Hematopoietic multipotent progenitor cell (in vitro differentiated cells): ENCODE measurements around the gene THRSP. TPM values are rescaled to one million over a fixed set of nuclear protein-coding genes. Genes with fewer than 3 reads are reported as not detected.
A peak's percentile ranks its signal among the peaks of the same experiment; 100 is the strongest.
"Not testable (repeated sequence)": the region's sequence is repeated elsewhere in the genome, so short reads cannot be mapped to it uniquely, and the experiment has no call there.

Source experiments
- DNase-seq, 3 donors: peaks; one replicate each; pipeline ENCODE4 v3.0.0-alpha.2; 2011 to 2015; ENCODE audit warnings: low read depth in 2 of 3, low spot score in 2 of 3
- total RNA-seq: library from RNA; depleted of rRNA; stranded (reverse); fragments of >200 nt; gene quantifications from one replicate; pipeline ENCODE4 v1.2.3, GENCODE V29; 2012

The THRSP gene, protein sequence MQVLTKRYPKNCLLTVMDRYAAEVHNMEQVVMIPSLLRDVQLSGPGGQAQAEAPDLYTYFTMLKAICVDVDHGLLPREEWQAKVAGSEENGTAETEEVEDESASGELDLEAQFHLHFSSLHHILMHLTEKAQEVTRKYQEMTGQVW
- under 0.01 TPM for total RNA-seq

GRCh38 chr11:78063440-78064181 lies at the start of gene THRSP:
Gene THRSP (plus strand): TSS chr11:78063861. CDS start chr11:78063882, 21 bp downstream.
- no peak for DNase-seq

GRCh38 chr11:78014937-78015520 lies 48.6 kb upstream of the THRSP start:
- not testable (repeated sequence) for DNase-seq

- DNase-seq = no peak
Measured at GRCh38 chr11:78015878-78016277, 47.8 kb upstream of the THRSP start.

DNA sequence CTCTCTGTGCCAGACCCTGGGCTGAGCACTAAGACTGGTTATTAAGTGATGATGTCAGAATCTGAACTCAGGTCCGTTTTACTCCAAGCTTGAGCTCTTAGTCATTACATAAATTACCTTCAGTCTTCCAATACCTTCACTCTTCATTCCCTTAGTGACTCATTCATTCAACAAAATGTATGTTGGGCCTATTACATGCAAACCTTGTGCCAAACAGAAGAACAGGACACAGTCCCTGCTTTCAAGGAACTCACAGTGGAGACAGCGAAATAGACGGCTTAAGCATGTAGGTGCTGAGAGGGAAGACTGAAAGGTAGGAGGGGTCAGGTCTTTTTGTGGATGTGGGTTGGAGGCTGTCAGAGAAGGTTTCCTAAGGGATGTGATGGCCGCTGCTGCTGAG lies 43.9 kb upstream of the THRSP start:
- DNase-seq = no peak

DNA sequence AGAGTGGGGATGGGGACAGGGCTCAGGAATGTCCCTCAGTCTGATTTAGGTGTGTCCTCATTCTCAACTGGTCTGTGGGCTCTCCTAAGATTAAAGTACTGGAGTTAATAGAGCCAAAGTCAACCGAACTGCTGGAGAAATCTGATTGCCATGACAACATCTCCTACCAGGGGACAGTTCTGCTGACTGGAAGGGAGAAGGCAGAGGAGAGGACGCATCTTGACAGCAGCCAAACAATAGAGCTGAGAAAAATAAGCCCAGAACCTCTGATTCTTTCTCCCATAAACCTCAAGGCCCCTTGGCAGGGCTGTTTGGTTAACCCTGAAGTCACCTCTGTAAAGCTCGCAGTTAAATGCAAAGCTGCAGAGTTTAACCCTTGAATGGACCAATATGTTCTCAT lies 43.4 kb upstream of the THRSP start:
- DNase-seq = no peak

GRCh38 chr11:78021611-78022010 lies 42.0 kb upstream of the THRSP start:
- no peak for DNase-seq

DNA sequence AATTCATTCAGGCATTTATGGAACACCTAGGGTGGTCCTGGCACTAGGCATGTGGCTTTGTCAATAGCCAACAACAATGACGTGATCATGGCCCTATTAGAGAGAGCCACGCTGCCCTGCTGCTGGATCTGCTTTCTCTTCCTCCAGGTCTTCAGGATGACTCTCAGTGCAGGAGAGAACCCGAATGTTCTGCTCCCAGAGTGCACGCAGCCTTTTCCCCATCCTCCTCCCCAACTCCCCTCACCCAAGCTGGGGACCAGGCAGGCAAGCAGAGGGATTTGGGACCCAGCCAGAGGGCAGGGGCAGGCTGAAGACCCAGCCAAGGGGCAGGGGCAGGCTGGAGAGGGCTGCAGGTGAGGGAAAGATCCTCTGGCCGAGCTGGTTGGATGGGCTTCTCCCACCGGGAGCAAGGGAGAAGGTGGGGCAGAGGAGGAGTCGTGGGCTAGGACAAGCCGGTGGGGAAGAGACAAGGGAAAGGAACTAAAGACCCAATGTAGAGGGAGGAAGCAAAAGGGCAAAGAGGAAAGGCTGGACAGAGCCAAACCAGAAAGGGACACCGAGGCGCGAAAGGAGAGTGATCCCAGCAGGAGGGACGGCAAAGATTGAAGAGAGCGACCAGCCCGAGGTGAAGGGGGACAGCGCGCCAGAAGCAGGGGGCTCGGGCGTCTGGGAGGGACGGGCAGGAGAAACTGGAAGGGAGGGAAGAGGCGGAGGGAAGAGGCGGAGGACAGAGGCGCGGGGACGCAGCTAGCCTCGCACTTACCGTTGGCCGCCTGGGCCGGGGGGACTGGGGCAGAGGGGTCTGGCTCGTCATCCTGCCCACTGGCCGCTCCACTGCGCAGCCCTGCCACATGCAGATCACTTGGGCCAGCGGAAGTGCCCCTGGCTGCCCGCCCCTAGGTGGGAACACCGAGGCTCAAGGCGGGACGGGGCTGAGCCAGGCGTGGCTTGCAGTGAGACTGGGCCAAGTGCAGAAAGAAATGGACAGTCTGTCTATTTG lies 41.0 kb upstream of the THRSP start, which contains the start of gene KCTD14:
KCTD14 (minus strand) TSS at position 880 of the 1,000 bp plus-strand sequence; CDS start at position 853, 27 bp downstream.
- no peak for DNase-seq

GRCh38 chr11:78023426-78023825 lies 40.2 kb upstream of the THRSP start:
- no peak for DNase-seq

- DNase-seq = no peak
Measured at GRCh38 chr11:78025378-78025777, 38.3 kb upstream of the THRSP start.

DNA sequence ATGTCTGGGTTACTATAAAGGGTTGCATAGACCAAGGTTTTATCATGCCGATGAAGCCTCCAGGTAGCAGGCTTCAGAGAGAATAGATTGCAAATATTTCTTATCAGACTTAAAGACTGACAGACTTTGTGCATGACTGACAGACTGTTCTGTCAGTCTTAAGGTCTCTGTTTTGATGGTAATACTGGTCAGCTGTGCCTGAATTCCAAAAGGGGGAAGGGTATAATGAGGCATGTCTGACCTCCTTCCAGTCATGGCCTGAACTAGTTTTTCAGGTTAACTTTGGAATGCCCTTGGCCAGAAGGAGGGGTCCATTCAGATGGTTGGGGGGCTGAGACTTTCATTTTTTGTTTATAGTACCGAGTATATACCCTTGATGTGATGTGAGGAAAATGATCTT lies 35.9 kb upstream of the THRSP start:
- no peak for DNase-seq

GRCh38 chr11:78028423-78028822 lies 35.2 kb upstream of the THRSP start:
- DNase-seq = not testable (repeated sequence)

DNA sequence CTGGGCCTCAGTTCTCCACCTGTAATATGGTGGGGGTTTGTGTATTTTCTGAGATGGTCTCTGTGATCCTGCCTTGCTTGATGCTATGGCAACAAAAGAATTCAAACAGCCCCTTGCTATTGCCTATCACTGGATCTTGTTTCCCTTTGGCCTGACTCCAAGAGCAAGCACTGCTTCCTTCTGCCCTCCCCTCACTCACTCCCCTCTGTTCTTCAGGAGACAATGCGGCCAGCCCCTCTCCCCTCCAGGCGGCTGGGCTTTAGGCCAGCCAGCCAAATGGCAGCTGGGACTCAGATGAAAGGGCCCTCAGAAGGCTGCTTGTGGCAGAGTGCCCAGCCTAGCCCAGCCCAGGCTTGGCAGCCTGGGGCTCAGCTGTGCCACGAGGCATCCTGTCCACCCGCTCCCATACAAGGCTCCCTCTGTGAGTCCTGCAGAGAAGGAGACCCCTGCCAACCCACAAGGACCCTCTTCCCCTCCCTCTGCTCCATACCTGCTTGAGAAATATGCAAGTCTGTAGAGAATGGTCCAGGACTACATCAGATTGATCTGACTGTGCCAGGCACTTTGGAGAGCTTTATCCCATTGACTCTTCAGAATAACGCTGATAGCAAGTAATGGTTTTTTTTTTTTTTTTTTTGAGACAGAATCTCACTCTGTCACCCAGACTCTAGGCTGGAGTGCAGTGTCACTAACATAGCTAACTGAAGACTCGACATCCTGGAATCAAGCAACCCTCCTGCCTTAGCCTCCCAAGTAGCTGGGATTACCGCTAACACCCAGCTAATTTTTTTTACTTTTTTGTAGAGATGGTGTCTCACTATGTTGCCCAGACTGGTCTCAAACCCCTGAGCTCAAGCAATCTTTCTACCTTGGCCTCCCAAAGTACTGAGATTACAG lies 33.0 kb upstream of the THRSP start:
- DNase-seq = peak in 2 of 3 donors; percentile 61 to 91

- no peak for DNase-seq
Measured at GRCh38 chr11:78031629-78032028, 32.0 kb upstream of the THRSP start.

GRCh38 chr11:78032090-78032489 lies 31.6 kb upstream of the THRSP start:
- no peak for DNase-seq

DNA sequence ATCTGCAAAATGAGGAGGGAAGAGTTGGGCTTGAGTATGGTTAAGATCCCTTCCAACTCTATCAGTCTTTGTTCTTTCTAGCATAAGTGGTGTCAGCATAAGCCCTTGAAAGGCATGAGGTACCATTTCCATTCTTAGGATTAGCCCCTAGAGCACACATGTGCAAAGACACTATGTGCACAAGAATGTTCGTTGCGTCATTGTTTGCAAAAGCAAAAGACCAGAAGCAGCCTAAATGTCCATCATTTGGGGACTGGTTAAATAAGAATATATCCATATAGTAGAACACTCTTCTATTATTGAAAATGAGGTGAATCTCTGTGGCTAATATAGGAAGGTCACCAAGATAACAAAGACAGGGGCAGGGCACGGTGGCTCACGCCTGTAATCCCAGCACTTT lies 30.6 kb upstream of the THRSP start:
- DNase-seq = no peak

DNA sequence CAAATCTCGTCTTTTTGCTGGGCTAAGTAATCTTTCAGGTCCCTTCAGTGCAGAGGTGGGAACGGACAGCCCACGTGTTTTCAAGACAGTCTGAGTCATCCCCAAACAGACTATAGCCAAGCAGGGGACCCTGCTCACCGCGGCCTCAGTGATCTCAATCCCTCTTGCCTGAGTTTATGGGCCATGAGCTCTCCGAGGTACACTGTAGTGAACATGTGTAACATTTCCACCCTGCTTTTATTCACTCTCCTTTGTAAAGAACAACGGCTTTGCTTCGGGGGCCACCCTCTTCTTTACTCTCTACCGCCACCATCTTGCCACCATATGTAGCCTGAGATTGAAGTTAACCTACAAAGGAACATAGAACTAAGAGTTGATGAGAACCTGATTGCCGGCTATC lies 29.0 kb upstream of the THRSP start:
- DNase-seq = no peak

GRCh38 chr11:78036313-78036712 lies 27.3 kb upstream of the THRSP start:
- no peak for DNase-seq

DNA sequence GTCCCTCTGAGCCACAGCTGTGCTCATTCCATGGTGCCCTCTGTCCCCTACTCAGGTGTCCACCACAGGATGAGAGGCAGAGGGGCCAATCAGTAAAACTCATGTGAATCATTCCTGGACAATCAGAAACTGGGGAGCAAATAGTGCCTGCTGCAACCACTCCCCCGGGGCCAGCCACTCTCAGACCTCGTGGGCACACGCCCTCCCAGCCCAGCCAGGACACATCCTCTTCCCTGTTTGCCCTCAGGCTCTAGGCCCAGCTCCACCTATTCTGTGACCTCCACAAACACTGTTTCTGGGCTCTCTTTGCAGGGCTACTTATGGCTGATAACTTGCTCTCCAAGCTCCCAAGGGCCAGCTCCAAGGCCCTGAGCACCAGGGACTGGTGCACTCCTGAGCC lies 26.6 kb upstream of the THRSP start:
- no peak for DNase-seq

DNA sequence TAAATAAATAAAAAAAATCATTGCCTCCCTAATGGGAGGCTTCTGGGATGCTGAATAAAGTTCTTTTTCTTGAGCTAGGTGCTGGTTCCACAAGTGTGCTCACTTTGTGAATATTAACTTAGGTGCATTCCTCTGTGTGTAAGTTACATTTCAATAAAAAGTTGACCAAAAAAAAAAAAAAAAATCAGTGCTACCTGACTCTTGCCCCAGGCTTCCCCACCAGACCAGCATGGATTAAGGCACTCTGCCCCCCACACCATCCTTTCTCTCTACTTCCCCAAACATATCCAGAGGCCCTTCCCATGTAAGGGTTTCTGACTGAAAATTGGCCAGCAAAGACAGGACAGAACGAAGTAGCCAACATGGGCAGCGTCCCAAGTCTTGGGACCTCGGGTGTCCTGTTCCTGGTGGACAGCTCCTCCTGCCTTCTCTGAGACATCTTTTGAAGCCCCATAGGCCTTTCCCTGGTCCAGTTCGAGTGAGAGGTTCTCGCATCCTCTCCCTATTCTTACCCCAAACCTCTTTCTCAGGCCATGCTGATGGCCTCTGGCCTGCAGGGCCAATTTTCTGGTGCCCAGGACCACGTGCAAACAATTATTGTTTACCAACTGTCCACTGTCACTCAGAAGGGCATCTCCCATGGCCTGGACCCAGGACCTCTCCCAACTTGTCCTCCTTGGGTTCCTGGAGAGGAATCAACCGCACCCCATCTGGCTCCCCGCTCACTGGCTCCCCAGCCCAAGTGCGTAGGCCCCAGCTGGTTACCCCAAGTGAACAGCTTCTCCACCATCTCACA lies 25.6 kb upstream of the THRSP start:
- no peak for DNase-seq
